HG02642 (cell line): ENCODE results near the gene TP73.

Experiments used
- ATAC-seq: cut with Tn5 transposase; IDR thresholded peaks from one replicate; pipeline ENCODE4 v1.9.1; 2021; ENCODE audit warnings: mild to moderate bottlenecking; ENCODE audit not compliant: unreplicated experiment, poor library complexity

Gene TP73

DNA sequence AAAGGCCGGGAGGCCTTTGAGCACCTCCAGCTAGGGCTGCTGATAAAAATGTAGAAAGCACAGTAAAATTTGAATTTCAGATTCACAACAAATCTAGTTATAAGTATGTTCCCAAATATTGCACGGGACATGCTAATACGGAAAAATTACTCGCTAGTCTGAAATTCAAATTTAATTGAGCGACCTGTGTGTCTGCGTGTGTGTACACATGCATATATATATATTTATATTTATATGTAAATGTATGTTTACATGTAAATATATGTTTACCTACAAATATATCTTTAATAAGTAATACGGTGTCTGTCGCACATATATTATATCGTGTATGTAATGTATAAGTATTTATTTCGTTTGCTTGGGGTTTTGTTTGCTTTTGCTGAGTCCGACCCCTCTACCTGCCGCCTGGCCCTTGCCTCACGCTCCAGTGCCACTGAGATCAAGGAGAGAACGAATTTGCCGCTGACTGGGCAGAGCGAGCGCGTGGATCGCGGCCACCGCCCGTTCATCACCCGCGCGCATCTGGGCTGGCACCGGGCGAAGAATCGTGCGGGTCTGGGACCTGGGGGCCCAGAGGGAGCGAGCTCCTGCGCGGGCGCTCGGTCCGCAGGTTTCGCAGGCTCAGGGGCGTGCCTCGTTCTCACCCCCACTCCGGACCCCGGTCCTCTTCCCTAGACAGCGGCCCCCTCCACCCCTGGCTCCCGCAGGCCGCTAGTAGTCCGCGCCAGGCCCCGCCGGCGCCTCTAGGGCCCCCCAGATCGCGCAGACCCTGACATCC lies 1.9 kb upstream of the TP73 start:
- no peak for ATAC-seq

DNA sequence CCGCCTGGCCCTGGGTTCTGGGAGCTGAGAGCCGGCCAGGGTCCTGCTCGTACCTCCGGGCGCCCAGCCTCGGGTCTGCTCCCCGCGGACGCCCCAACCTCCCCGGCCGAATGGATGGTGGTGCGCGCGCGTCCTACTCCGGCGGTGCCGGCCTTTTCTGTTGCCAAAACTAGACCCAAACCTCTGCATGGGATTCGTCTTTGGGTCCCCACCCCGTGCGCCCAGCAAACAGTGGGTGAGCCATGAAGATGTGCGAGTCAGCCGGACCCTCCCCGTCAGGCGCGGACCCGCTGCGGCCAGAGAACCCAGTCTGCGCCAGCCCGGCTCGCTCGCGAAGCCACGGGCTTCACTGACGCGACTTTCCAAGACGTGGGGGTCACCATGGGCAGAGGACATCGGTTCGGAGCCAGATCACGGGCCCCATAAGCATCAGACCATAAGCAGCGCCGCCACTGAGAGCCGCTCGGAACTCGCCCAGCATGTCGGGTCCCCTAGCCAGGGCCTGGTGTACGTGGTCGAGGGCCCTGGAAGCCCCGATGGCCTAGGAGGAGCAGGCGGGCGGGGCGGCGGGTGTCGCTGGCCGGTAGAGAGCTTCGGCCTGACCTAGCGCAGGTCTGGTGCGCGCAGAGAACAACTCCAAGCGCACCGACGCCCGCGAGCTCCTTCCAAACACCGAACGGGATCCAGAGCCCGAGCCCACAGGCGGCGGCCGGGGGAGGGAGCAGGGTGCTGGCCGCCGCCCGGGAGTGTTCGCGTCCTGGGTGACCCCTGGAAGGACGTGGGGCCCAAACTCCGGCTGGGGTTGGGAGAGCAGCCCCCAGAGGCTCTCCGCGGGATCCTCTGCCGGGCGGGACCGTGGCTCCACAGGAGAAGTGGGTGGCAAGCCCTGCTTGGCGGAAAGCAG lies 1.0 kb upstream of the TP73 start:
- ATAC-seq: no peak

DNA sequence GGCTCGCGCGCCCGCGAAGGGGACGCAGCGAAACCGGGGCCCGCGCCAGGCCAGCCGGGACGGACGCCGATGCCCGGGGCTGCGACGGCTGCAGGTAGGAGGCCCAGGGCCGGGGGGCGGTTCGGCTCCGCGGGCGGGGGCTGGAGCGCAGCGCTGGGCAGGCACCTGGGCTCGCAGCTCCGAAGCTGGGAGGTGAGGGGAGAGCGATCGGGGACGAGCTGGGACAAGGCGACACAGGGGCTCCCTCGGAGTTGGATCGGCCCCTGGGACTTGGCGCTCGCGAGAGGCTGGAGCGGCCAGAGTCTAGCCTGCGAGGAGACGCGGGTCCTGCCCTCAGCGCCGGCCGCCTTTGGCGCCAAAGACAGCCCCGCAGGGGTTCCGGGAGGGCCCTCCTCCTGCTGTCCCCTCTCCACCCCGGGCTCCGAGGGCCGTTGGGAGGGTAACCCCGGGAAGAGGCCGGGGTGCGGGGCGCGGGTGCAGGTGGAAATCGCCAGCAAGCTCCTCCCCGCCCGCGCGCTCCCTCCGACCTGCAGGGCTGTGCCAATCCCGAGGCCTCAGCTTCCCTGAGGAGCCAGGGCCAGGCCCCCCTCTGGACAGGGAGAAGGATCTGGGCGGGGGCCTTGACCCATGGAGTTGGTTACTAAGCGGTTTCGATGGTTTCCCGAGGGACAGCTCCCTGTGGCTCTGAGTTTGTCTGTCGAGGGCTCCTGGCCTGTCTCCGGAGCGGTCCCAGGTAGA lies 401 bp downstream of the TP73 start:
- no peak for ATAC-seq

DNA sequence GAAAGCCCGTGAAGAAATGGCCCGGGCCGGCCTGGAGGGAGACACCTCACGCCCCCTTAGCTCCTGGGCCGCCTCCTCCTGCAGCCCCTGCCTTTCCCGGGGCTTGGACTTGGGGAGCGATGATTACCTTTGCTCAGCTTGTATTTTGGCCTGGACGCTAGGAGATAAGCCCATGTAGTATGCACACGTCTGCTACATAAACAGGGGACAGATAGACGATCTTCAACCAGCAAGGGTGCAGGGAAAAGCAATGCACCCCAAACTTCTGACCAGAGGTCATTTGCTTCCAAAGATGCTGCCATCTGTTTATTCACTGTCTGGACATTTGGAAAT lies 936 bp downstream of the TP73 start:
- ATAC-seq: no peak

DNA sequence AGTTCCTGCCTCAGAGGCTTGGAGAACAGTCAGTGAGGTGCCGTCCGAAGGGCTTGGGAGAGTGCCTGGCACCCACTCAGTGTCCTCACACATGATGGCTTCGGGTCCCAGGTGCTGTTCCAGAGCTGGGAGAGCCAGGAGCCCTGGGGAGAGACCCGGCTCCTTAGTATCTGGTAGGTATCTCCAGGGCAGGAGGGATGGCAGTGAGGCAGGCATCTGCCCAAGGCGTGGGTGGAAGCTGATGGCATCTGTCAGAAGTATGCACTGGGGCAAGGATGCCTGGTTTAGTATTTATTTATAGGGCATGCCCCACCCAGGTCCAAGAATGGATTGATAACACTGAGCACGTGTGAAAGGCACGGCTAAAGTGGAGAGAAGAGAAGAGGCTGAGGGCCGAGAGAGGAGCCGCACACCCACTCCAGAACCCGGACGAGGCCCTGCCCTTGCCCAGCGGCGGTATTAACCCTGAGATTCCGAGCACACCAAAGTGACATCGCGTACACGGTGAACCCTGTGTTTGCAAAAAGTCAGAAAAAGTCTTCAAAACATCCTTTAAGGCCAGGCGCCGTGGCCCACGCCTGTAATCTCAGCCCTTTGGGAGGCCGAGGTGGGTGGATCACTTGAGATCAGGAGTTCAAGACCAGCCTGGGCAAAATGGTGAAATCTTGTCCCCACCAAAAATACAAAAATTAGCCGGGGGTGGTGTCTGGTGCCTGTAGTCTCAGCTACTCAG lies 2.4 kb downstream of the TP73 start:
- no peak for ATAC-seq

DNA sequence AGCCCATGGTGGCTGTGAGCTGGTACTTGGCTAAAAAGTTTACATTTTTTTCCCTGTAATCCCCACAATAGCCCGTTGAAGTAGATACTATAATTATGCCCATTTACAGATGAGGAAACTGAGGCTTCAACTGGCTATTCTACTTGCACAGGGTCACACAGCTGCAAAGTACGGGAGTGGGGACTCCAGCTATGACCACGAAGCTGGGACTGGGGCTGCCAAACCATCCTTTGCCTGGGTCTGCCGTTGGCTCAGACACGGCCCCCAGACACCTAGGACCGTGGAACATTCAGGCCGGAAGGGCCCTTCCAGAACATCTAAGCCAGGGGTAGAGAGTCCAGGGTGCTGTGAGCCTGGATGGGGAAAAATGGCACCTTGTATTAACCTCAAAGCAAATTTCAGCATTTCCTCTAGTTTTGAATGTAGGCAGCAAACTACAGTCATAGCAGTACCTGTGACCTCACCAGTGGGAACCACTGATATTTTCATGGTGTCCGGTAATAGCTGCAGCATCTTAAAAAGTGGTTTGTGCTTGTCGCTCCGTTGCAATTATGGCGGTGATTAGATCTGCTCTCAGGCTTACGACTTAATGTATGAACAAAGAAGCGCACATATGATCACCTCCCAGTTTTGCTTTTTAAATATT lies 4.3 kb downstream of the TP73 start:
- no peak for ATAC-seq

DNA sequence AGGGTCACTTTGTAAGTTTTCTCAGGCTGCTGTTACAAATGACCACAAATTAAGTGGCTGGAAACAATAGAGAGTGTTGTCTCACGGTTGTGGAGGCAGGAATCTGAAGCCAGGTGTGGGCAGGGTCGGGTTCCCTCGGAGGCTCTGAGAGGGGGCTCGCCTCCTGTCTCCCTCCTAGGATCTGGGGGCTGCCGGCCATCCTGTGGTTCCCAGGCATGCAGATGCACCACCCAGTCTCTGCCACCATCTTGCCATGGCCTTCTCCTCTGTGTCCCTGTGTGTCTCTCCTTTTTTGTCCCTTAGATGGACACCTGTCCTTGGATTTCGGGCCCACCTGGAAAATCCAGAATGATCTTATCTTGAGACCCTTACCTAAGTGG lies 4.8 kb downstream of the TP73 start:
- ATAC-seq: no peak

DNA sequence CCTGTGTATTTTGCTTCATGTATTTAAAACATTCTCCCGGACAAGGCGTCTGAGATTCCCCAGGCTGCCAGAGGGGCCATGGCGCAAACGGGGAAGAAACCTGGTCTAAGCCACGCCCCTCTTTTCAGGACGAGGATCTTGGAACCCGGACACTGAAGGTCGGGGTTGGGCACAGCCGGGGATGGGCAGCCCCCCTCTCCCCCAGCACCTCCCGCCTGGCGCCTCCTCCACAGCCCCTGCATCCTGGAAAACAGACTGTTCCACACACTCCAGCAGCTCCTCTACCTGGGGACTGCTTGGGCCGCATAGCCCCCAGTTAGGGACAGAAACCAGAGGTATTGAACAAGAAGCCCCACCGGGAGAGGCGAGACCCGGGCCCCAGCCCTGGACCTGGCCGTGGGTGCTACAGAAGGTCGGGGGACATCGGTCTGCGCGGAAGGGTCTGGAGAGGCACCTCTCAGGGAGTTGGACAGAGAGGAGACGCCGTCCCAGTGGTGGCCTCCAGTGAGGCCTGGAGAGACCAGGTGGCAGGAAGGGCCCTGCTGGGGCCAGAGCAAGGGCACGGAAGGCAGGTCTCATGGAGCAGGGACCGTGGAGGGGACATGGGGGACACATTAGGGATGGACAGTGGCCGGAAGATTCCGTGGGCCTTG lies 5.4 kb downstream of the TP73 start:
- no peak for ATAC-seq

DNA sequence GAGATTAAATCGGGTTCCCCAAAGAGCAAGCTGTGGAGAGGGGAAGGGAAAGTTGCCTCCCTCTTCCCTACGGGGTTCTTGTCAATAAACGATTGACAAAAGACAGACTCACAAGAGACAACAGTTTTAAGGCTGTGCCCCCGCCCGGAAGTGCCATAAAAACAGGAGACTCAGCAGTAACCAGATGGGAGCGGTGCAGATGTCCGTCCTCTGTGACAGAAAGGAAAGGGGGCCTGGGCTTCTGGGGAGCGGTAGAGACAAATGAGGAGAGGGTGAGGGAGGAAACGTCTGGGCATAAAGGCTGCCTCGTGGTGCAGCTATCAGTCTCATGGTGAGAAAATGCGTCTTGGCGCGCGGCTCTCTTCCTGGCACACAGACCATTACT lies 5.9 kb downstream of the TP73 start:
- ATAC-seq: no peak

DNA sequence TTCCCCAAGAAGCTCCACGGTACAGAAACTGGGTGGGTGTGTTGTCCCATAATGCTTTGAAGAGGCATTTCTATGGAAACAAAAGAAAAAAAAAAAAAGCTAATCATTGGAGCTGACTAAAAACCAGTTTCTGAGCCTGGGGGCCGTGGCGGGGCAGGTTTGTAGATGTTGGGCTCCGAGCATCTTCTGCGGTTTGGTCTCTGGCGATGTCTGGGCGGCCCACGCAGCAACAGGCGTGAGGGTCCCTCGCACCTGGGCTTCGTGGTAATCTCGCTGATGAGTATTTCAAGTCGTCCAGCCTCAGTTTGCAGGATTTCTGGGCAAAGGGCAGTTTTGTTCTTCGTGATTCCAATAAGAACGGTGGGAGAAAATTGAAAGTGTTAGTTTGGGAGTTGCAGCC lies 6.8 kb downstream of the TP73 start:
- no peak for ATAC-seq

DNA sequence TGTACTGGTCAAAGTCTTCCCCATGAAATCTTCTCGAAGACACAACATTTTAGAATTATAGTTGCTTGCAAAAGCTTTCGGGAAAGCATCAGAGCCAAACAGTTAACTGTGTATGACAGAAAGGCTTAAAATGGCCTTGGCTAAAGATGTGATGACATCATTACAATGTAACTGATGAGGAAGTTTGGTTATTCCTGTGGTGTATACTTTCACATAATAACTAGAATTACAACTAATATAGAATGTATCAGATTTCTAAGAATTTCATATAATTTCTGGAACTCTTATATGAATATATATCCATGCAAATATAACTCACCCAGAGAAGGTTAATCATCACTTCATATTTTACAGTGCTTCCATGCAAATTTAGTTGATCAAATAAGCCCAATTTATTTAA lies 8.4 kb downstream of the TP73 start:
- no peak for ATAC-seq

DNA sequence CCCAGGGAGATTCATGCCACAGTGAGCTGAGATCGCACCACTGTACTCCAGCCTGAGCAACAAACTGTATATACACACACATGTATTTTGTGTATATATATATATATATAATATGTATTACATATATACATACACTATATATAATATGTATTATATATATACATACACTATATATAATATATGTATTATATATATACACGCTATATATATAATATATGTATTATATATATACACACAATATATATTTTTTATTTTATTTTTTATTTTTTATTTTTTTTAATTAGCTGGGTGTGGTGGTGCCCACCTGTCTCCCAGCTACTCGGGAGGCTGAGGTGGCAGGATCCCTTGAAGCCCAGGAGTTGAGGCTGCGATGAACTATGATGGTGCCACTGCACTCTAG lies 9.3 kb downstream of the TP73 start:
- ATAC-seq: no peak

DNA sequence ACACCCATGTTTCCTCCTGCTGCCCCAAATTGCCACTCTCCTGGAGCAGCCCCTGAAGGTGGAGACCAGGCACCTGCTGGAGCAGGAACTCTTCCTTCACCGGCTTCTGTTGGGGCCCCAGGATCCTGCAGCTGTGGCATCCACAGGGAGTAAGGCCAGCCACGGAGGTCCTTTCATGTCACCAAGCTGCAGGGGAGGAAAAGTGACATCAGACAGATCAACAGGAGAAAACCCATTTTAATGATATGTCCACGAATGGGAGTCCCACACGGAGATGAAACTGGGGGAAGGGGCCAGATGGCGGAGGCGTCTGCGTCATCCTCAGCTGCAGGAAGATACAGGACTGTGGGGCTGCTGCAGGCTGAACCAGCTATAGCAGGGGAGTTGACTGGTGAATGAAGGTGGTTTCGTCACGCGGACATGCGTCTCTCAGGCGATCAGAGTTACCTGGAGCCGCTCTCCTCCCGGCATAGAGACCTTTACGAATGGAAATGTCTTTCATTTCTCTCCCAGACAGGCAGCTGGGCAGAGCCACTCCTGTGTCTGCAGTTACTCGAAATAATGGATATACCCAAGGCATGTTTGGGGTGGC lies 9.9 kb downstream of the TP73 start:
- no peak for ATAC-seq

DNA sequence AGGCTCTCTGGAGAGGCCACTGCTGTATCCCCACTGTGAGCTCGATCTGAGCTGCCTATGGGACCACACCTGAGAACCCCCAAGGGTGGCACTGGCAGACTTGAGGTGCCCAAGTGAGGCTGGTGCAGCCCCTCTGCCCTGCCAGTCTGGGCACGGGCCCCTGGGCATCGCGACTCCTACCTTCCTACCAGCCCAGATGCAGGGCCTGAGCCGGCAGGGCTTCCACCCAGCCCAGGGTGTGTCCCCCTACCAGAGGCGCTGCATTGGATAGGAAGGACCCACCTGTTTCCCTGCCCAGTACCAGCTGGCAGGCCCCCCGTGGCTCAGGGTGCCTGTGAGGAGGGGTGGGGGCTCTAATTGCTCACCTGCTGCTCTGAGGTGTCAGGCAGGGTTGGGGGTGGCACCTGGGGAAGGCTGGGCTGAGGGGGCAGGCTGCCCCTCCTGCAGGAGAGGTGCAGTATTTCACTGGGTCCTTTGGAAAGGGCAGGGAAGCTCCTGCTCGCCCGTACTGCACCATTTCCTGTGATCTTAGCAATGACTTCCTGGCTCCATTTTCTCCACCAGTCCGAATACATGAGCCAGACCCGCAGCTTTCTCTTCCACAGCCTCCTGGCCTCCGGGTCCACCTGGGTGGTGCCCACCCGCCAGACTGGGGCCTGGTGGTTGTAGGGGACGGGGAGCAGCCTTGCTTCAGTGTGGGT lies 11.8 kb downstream of the TP73 start:
- ATAC-seq: no peak

DNA sequence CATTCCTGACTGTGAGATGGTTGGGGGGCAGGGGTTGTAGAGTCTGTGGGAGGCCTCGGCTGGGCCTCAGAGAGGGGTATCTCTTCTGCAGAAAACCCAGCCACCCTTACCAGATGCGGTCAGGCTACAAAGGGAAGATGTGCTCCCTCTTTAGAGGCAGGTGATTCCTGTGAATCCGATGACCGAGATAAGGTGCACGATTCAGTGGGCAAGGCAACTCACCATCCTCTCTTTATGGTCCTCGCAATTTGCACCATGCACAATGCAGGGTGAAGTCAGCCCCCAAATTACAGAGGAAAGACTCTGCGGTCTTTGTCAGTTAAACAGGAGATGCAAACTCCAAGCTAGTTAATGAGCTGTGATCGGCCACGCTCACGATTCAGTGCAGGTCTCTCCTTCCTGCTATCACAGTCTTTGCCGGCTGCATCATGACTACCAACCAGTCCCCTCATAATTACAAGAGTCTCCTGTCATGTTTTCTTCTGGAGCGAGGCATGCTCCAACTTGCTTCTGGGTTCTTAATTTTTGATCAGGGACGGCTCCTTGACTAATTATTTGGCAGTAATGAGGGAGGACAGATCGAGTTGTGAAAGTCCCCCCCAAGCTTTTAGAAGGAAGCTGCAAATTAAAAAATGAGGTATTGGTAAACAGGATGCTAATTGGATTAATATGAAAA lies 12.5 kb downstream of the TP73 start:
- no peak for ATAC-seq

DNA sequence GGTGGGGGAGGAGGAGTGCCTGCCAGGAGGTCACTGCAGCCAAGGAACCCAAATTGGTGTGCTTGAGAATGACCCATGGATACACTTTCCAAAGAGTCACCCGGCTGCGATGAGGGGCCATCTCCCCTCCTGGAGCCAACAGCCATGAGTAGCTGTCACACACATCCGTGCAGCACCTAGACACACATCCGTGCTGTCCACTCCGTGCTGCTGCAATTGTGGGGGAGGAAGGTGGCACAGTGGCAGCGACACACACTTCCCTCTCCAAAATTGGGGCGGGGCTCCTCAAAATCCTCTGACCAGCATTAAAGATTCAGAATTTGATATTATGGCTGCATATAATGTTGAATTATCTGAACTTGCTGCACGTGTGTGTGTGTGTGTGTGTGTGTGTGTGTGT lies 15.8 kb downstream of the TP73 start:
- no peak for ATAC-seq

DNA sequence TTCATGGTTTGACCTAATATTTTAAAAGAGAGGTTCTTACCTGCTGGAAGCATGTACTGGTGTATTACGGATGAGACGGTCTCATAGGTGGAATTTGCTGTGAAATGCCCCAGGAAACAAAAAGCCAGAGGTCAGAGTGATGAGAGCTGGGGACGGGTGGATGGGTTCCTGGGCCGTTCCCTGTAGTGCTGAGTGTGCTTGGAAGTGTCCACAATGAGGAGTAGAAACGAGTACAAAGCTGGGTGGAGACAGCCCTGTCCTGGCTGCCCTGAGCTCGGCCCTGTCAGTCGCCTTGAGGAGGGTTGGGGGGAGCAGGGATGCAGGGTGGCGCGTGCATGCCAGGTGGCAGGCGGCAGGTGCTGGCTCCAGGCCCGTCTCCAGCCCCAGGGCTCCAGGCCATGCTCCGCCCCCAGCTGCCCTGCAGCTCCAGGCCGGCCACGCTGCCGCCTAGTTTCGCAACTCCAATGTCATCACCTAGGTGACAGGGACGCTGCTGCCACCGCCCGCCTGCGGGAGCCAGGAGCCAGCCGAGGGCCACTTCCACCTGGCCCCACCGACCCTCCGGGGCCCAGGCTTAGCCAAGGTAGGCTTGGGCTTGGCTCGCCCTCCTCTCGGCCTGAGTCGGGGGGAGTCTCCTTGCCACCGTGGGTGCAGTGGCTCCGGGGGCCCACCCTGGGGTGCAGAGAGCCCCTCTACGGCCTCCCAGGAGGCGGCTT lies 16.4 kb downstream of the TP73 start:
- no peak for ATAC-seq
